HEK293 (cell line): ENCODE data around the gene PURB.
"Not testable (repeated sequence)": the region's sequence is repeated elsewhere in the genome, so short reads cannot be mapped to it uniquely, and the experiment has no call there.

Experiments
- CTCF ChIA-PET: fragments of 350-600 bp; formaldehyde crosslinking; extraction: SDS; loops from one replicate; lab custom pipeline; 2021; ENCODE audit warnings: antibody characterized with exemption; lab: Yijun Ruan, JAX
- POLR2A ChIA-PET: fragments of 300-600 bp; formaldehyde crosslinking; extraction: SDS; loops from one replicate; lab custom pipeline; 2020; ENCODE audit warnings: antibody characterized with exemption, inconsistent platforms; lab: Yijun Ruan, JAX
- H3K27ac ChIP-seq: fragments of 200-500 bp; sonication (Bioruptor generic); 2 replicates; pipeline ENCODE4 v1.5.1; 2014; ENCODE audit warnings: low read depth, low read length, control low read depth, inconsistent platforms; ENCODE audit errors: extremely low read depth
- H3K36me3 ChIP-seq, 2 experiments: fragments of 200-500 bp in 1 of 2; sonication (Bioruptor generic) in 1 of 2; 1 replicate in 1 of 2; 2 replicates in 1 of 2; pipeline ENCODE4 v1.5.1; 2014 to 2017; ENCODE audit warnings: inconsistent platforms in 2 of 2, low read length in 2 of 2; ENCODE audit not compliant: control insufficient read depth in 2 of 2, insufficient read depth in 1 of 2
- H3K4me1 ChIP-seq: fragments of 200-500 bp; sonication (Bioruptor generic); 2 replicates; pipeline ENCODE4 v1.5.1; 2014; ENCODE audit warnings: mild to moderate bottlenecking, low read length, inconsistent platforms; ENCODE audit not compliant: control insufficient read depth, insufficient read depth
- H3K4me3 ChIP-seq: 2 replicates; pipeline ENCODE4 v1.5.1; 2011; ENCODE audit warnings: low read depth, mild to moderate bottlenecking, control low read depth, low read length, moderate library complexity
- H3K9me3 ChIP-seq: fragments of 200-500 bp; sonication (Bioruptor generic); 2 replicates; pipeline ENCODE4 v1.5.1; 2014; ENCODE audit warnings: low read depth, low read length, inconsistent platforms; ENCODE audit not compliant: control insufficient read depth, insufficient read depth
- GLI2 ChIP-seq: fragments of 450-650 bp; formaldehyde crosslinking; IDR thresholded peaks from 2 replicates; pipeline ENCODE4; 2017; ENCODE audit warnings: missing biosample characterization, missing genetic modification characterization, low read depth, borderline replicate concordance
- HIC1 ChIP-seq: fragments of 450-650 bp; formaldehyde crosslinking; IDR thresholded peaks from 2 replicates; pipeline ENCODE4 v1.5.1; 2016; ENCODE audit warnings: missing biosample characterization, missing genetic modification characterization
- INSM2 ChIP-seq: fragments of 450-650 bp; formaldehyde crosslinking; IDR thresholded peaks from 2 replicates; pipeline ENCODE4 v1.5.1; 2016; ENCODE audit warnings: missing biosample characterization, missing genetic modification characterization
- KLF8 ChIP-seq: fragments of 450-650 bp; formaldehyde crosslinking; IDR thresholded peaks from 2 replicates; pipeline ENCODE4 v1.5.1; 2016; ENCODE audit warnings: missing biosample characterization, missing genetic modification characterization
- PRDM1 ChIP-seq: fragments of 450-650 bp; formaldehyde crosslinking; IDR thresholded peaks from 2 replicates; pipeline ENCODE4; 2016; ENCODE audit warnings: missing biosample characterization, missing genetic modification characterization
- PRDM6 ChIP-seq: fragments of 450-650 bp; formaldehyde crosslinking; IDR thresholded peaks from 2 replicates; pipeline ENCODE4 v1.5.1; 2017; ENCODE audit warnings: missing biosample characterization, missing genetic modification characterization
- RBAK ChIP-seq: fragments of 450-650 bp; formaldehyde crosslinking; IDR thresholded peaks from 2 replicates; pipeline ENCODE4 v1.5.1; 2016; ENCODE audit warnings: missing biosample characterization, missing genetic modification characterization
- REPIN1 ChIP-seq: fragments of 450-650 bp; formaldehyde crosslinking; IDR thresholded peaks from 2 replicates; pipeline ENCODE4 v1.5.1; 2017; ENCODE audit warnings: missing biosample characterization, missing genetic modification characterization, low read depth
- ZFP41 ChIP-seq: fragments of 450-650 bp; formaldehyde crosslinking; IDR thresholded peaks from 2 replicates; pipeline ENCODE4 v1.5.1; 2016; ENCODE audit warnings: missing biosample characterization, missing genetic modification characterization, borderline replicate concordance
- ZNF2 ChIP-seq: fragments of 450-650 bp; formaldehyde crosslinking; IDR thresholded peaks from 2 replicates; pipeline ENCODE4 v1.5.1; 2016; ENCODE audit warnings: missing biosample characterization, missing genetic modification characterization
- ZNF311 ChIP-seq: fragments of 450-650 bp; formaldehyde crosslinking; IDR thresholded peaks from 2 replicates; pipeline ENCODE4 v1.5.1; 2017; ENCODE audit warnings: missing biosample characterization, missing genetic modification characterization, borderline replicate concordance
- ZNF391 ChIP-seq: fragments of 450-650 bp; formaldehyde crosslinking; IDR thresholded peaks from 2 replicates; pipeline ENCODE4 v1.5.1; 2016; ENCODE audit warnings: low read depth, missing biosample characterization, missing genetic modification characterization, borderline replicate concordance
- ZNF426 ChIP-seq: fragments of 450-650 bp; formaldehyde crosslinking; IDR thresholded peaks from 2 replicates; pipeline ENCODE4 v1.5.1; 2017; ENCODE audit warnings: missing biosample characterization, missing genetic modification characterization, mild to moderate bottlenecking, inconsistent platforms, moderate library complexity
- ZNF549 ChIP-seq: fragments of 450-650 bp; IDR thresholded peaks from 2 replicates; pipeline ENCODE4 v1.5.1; 2018; ENCODE audit warnings: missing biosample characterization, missing genetic modification characterization, mild to moderate bottlenecking, inconsistent platforms, moderate library complexity
- ZNF596 ChIP-seq: fragments of 450-650 bp; IDR thresholded peaks from 2 replicates; pipeline ENCODE4 v1.5.0; 2018; ENCODE audit warnings: missing biosample characterization, mild to moderate bottlenecking, missing genetic modification characterization, moderate library complexity
- ZNF610 ChIP-seq: fragments of 450-650 bp; formaldehyde crosslinking; IDR thresholded peaks from 2 replicates; pipeline ENCODE4 v1.5.1; 2016; ENCODE audit warnings: missing biosample characterization, missing genetic modification characterization, borderline replicate concordance
- ZNF629 ChIP-seq: fragments of 450-650 bp; formaldehyde crosslinking; IDR thresholded peaks from 2 replicates; pipeline ENCODE4 v1.5.1; 2017; ENCODE audit warnings: missing biosample characterization, missing genetic modification characterization
- ZNF792 ChIP-seq: fragments of 450-650 bp; formaldehyde crosslinking; IDR thresholded peaks from 2 replicates; pipeline ENCODE4 v1.5.1; 2016; ENCODE audit warnings: missing biosample characterization, missing genetic modification characterization

Gene PURB

GRCh38 chr7:44861949-44862348, 23.4 kb downstream of the PURB start:
- H3K4me1 ChIP-seq, H3K27ac ChIP-seq, H3K36me3 ChIP-seq, H3K9me3 ChIP-seq, H3K4me3 ChIP-seq: not testable (repeated sequence)
- 0 out of 2 replicates have a peak, but pooled peaks have one; percentile 25 for TF ChIP-seq KLF8 (tag by site-specific recombination)
- 0 out of 2 replicates have a peak, but pooled peaks have one; percentile 34 for TF ChIP-seq ZNF629 (tag by site-specific recombination)
- ChIA-PET CTCF (interaction anchor here (0.7 to 1.2 kb wide), 3 partner anchors 11 to 128 kb away, joined by 3 read pairs; no protein-coding TSS in a partner anchor), POLR2A (interaction anchor here (1.1 kb wide), 1 partner anchor 20 kb away, joined by 5 read pairs; no protein-coding TSS in a partner anchor)

GRCh38 chr7:44858161-44858560, 27.2 kb downstream of the PURB start:
- Histone ChIP-seq H3K27ac (no peak overlapping the region), H3K4me1 (no peaks in the 10 kb centered on the region), H3K9me3 (no peaks in the 10 kb centered on the region), H3K4me3 (no peak overlapping the region), H3K36me3 (no peaks in the 10 kb centered on the region)
- ChIA-PET POLR2A (interaction anchor here (0.6 to 2.0 kb wide), 3 partner anchors 10 to 285 kb away, joined by 3 to 7 read pairs (median 4); partner anchors contain the start of genes H2AZ2 and PURB), CTCF (interaction anchor here (0.6 to 4.3 kb wide), 5 partner anchors 11 to 277 kb away, joined by 3 to 22 read pairs (median 3); no protein-coding TSS in a partner anchor)
- TF ChIP-seq ZNF2 (tag by site-specific recombination) (no peak), PRDM6 (tag by site-specific recombination) (peak; percentile 6; the same call in 1 of the 2 replicates)

GRCh38 chr7:44854644-44855364, 30.5 kb downstream of the PURB start:
- ChIA-PET POLR2A (interaction anchor here (1.3 to 1.5 kb wide), 2 partner anchors 13 to 27 kb away, joined by 3 read pairs; no protein-coding TSS in a partner anchor), CTCF (interaction anchor here (0.6 to 1.8 kb wide), 7 partner anchors 12 to 281 kb away, joined by 3 to 9 read pairs (median 3); no protein-coding TSS in a partner anchor)
- no peak overlapping the region for H3K4me3 ChIP-seq

GRCh38 chr7:44853391-44853790, 31.9 kb downstream of the PURB start:
- TF ChIP-seq ZNF549 (tag by site-specific recombination) = no peak
- no peak for TF ChIP-seq ZNF629 (tag by site-specific recombination)
- no peak for TF ChIP-seq ZFP41 (tag by site-specific recombination)
- no peak for TF ChIP-seq ZNF610
- no peak for TF ChIP-seq ZNF311 (tag by site-specific recombination)
- no peak for TF ChIP-seq ZNF391 (tag by site-specific recombination)
- TF ChIP-seq REPIN1 (tag by site-specific recombination) = no peak
- no peak for TF ChIP-seq INSM2
- TF ChIP-seq PRDM1 (tag by site-specific recombination) = no peak
- no peak for TF ChIP-seq ZNF792
- TF ChIP-seq ZNF426 = no peak
- no peak for TF ChIP-seq HIC1 (tag by site-specific recombination)
- TF ChIP-seq GLI2 = no peak
- no peak for TF ChIP-seq ZNF596 (tag by site-specific recombination)
- TF ChIP-seq, all 188 proteins: peak for 0
- CTCF ChIA-PET = interaction anchor here (0.6 to 1.3 kb wide), 4 partner anchors 10 to 958 kb away, joined by 3 to 4 read pairs (median 4); no protein-coding TSS in a partner anchor
- POLR2A ChIA-PET = no interaction called here

More at GRCh38 chr7:44854644-44855364, 30.5 kb downstream of the PURB start:
- no peak overlapping the region for H3K27ac ChIP-seq
- H3K9me3 ChIP-seq = no peaks in the 10 kb centered on the region
- no peaks in the 10 kb centered on the region for H3K36me3 ChIP-seq
- no peak for TF ChIP-seq RBAK (tag by site-specific recombination)
- no peaks in the 10 kb centered on the region for H3K4me1 ChIP-seq

More at GRCh38 chr7:44853391-44853790, 31.9 kb downstream of the PURB start:
- Histone ChIP-seq H3K9me3 (no peaks in the 10 kb centered on the region), H3K27ac (no peak overlapping the region), H3K4me1 (peaks cover 5% of the 10 kb centered on the region; the same call in 1 of the 2 replicates), H3K4me3 (no peak overlapping the region), H3K36me3 (no peaks in the 10 kb centered on the region)
